K562 (cell line): ENCODE results near the gene CSH1. TPM values are rescaled to one million over a fixed set of nuclear protein-coding genes. Genes with fewer than 3 reads are reported as not detected.

ENCODE experiments used
- ATAC-seq: fragments of 200-7000 bp; cut with Tn5 transposase; 3 replicates; pipeline ENCODE4 v1.9.1; 2020; ENCODE audit warnings: moderate library complexity
- BruUV-seq: library from RNA; stranded (reverse); fragments of 400-500 nt; replicated peaks from 2 replicates; lab custom pipeline; 2021; lab: Mats Ljungman, UMichigan
- CTCF ChIA-PET: fragments of 300-600 bp; formaldehyde crosslinking; extraction: SDS; loops from one replicate; lab custom pipeline; 2021; ENCODE audit warnings: low intra/inter-chr PET ratio; lab: Yijun Ruan, JAX
- POLR2A ChIA-PET: fragments of 300-600, 350-650 bp; sonication (Branson Sonifier 250); formaldehyde crosslinking; extraction: SDS; loops from one replicate; lab custom pipeline; 2021; ENCODE audit warnings: antibody characterized with exemption, inconsistent platforms; lab: Yijun Ruan, JAX
- DNase-seq, 4 experiments: peaks; one replicate each; pipeline versions ENCODE4 v3.0.0 to v3.0.0-alpha.2; 2011 to 2018; ENCODE audit warnings: low spot score in 3 of 4, mixed read lengths in 3 of 4; ENCODE audit errors: extremely low read depth in 1 of 4
- FAIRE-seq: peaks from 2 replicates; lab custom pipeline; 2011; peaks lifted over from hg19 to GRCh38; lab: Jason Lieb, UNC
- H2AFZ ChIP-seq: 2 replicates; pipeline ENCODE4 v1.6.0; 2011; ENCODE audit warnings: low read depth, low read length, control low read depth, inconsistent platforms
- H3K27ac ChIP-seq: fragments of 200-600 bp; 3 replicates; pipeline ENCODE4 v1.8.0; 2011; ENCODE audit warnings: low read depth, mild to moderate bottlenecking, control low read depth, inconsistent platforms, low read length, moderate library complexity, mixed read lengths; ENCODE audit errors: extremely low read depth
- H3K27me3 ChIP-seq, 2 experiments: fragments of 300-600 bp in 1 of 2; 2 replicates in 1 of 2; 3 replicates in 1 of 2; pipeline versions ENCODE4 v1.6.0 to v1.8.0; 2011; ENCODE audit warnings: inconsistent platforms in 2 of 2, low read length in 2 of 2, mild to moderate bottlenecking in 1 of 2, mixed read lengths in 1 of 2, moderate library complexity in 1 of 2; ENCODE audit not compliant: control insufficient read depth in 2 of 2, insufficient read depth in 2 of 2
- H3K36me3 ChIP-seq: fragments of 300-600 bp; 3 replicates; pipeline ENCODE4 v1.8.0; 2011; ENCODE audit warnings: mild to moderate bottlenecking, low read length, inconsistent platforms; ENCODE audit not compliant: control insufficient read depth, insufficient read depth
- H3K4me1 ChIP-seq, 2 experiments: fragments of 200-600 bp in 1 of 2; replicated peaks in 1 of 2; 2 replicates in 1 of 2; 3 replicates in 1 of 2; pipeline versions ENCODE4 v1.5.1 to v1.8.0; 2011; ENCODE audit warnings: inconsistent platforms in 2 of 2, low read length in 2 of 2, mild to moderate bottlenecking in 1 of 2, mixed read lengths in 1 of 2, moderate library complexity in 1 of 2; ENCODE audit not compliant: control insufficient read depth in 2 of 2, insufficient read depth in 2 of 2
- H3K4me2 ChIP-seq: 2 replicates; pipeline ENCODE4 v1.6.1; 2011; ENCODE audit warnings: low read length, control low read depth, inconsistent platforms, mixed read lengths; ENCODE audit not compliant: insufficient read depth
- H3K4me3 ChIP-seq: fragments of 200-600 bp; sonication (generic), shearing (Covaris generic); 2 replicates; pipeline ENCODE4 v1.5.1; 2016; ENCODE audit warnings: control low read depth, inconsistent platforms
- H3K79me2 ChIP-seq: fragments of 200-600 bp; 3 replicates; pipeline ENCODE4 v1.8.0; 2011; ENCODE audit warnings: low read length, inconsistent platforms; ENCODE audit not compliant: control insufficient read depth, insufficient read depth
- H3K9ac ChIP-seq, 2 experiments: 2 replicates each; pipeline versions ENCODE4 v1.6.0 to v1.6.1; 2011; ENCODE audit warnings: low read depth in 2 of 2, low read length in 2 of 2, control low read depth in 1 of 2, inconsistent platforms in 1 of 2, mild to moderate bottlenecking in 1 of 2, mixed read lengths in 1 of 2; ENCODE audit not compliant: insufficient read depth in 1 of 2
- H3K9me1 ChIP-seq: one replicate; pipeline ENCODE4 v1.6.0; 2011; ENCODE audit warnings: inconsistent platforms, mild to moderate bottlenecking, low read length, moderate library complexity; ENCODE audit not compliant: control insufficient read depth, insufficient read depth
- H3K9me3 ChIP-seq: replicated peaks from 2 replicates; pipeline ENCODE4 v1.5.1; 2011; ENCODE audit warnings: low read depth, low read length, inconsistent platforms; ENCODE audit not compliant: control insufficient read depth, insufficient read depth
- H4K20me1 ChIP-seq: replicated peaks from 2 replicates; pipeline ENCODE4 v1.6.1; 2011; ENCODE audit warnings: low read length, inconsistent platforms, mixed read lengths; ENCODE audit not compliant: control insufficient read depth, insufficient read depth
- BCOR ChIP-seq: fragments of 450-650 bp; IDR thresholded peaks from 2 replicates; pipeline ENCODE4 v1.6.1; 2016
- ETS2 ChIP-seq: IDR thresholded peaks from 2 replicates; pipeline ENCODE4 v1.6.1; 2016; ENCODE audit warnings: borderline replicate concordance, missing genetic modification characterization, mild to moderate bottlenecking, moderate library complexity, missing compliant biosample characterization; ENCODE audit not compliant: poor library complexity, severe bottlenecking
- HDAC2 ChIP-seq: fragments of 450-650 bp; IDR thresholded peaks from 2 replicates; pipeline ENCODE4 v1.6.1; 2016; ENCODE audit warnings: mild to moderate bottlenecking
- KDM1A ChIP-seq, 2 experiments: fragments of 450-650 bp; IDR thresholded peaks; 2 replicates each; pipeline ENCODE4 v1.6.1; 2016; ENCODE audit warnings: mild to moderate bottlenecking in 2 of 2
- MEF2A ChIP-seq: IDR thresholded peaks from 2 replicates; pipeline ENCODE4 v1.6.1; 2011; ENCODE audit warnings: low read depth, mild to moderate bottlenecking, low read length, moderate library complexity; ENCODE audit not compliant: control insufficient read depth
- RBM25 ChIP-seq: fragments of 200-400 bp; formaldehyde crosslinking; IDR thresholded peaks from 2 replicates; pipeline ENCODE4 v1.6.1; 2018; ENCODE audit warnings: low read length, low read depth, moderate library complexity; ENCODE audit not compliant: severe bottlenecking
- ZKSCAN1 ChIP-seq: fragments of 150-350 bp; IDR thresholded peaks from 2 replicates; pipeline ENCODE4 v1.6.1; 2016; ENCODE audit warnings: low read depth, low read length
- ZNF121 ChIP-seq: sonication (generic); formaldehyde crosslinking; conservative IDR thresholded peaks from 2 replicates; pipeline ENCODE4 v1.8.0; 2022; ENCODE audit warnings: missing genetic modification reagents
- WGBS: fragments of 100-300 bp; shearing (Covaris generic); methylation state at CpG from one replicate; pipeline ENCODE4 v1.1.6; 2016; ENCODE audit warnings: low coverage, mixed read lengths; ENCODE audit not compliant: insufficient coverage; ENCODE audit errors: missing lambda C conversion rate; 5-methylcytosine and 5-hydroxymethylcytosine counted together
- in situ Hi-C: fragments of 300-500 bp; cut with MboI; formaldehyde crosslinking; loops from 4 replicates; pipeline ENCODE4 v1.15.0; 2018; ENCODE audit warnings: inconsistent platforms, mixed read lengths
- intact Hi-C: fragments of 100-400 bp; cut with micrococcal nuclease; formaldehyde crosslinking; loops from 2 replicates; pipeline ENCODE4 v1.14.2; 2022
- polyA plus RNA-seq, 8 experiments: library from polyadenylated mRNA; depleted of rRNA in 4 of 8; stranded (reverse) in 5 of 8; unstranded in 3 of 8; fragments of >200 nt; fragmentation: Nextera tagmentation in 2 of 8; fragmentation: Illumina TruSeq in 1 of 8; extraction: Ambion mirVana in 2 of 8; extraction: Trizol in 1 of 8; gene quantifications; 2 replicates each; pipeline versions ENCODE4 v1.2.1 to v1.2.3, GENCODE V29; 2011 to 2014; ENCODE audit warnings: inconsistent platforms in 1 of 8, missing spikeins in 1 of 8
- total RNA-seq, 7 experiments: library from RNA; depleted of rRNA in 6 of 7; stranded (reverse); fragments of >200 nt in 6 of 7; fragmentation: Illumina TruSeq in 2 of 7; extraction: Trizol in 2 of 7; gene quantifications; 2 replicates each; pipeline versions ENCODE4 v1.2.1 to v1.2.3, GENCODE V29; 2011 to 2021; ENCODE audit warnings: low replicate concordance in 1 of 7
- TF ChIP-seq, protein P1 (sequence below): sonication (generic); formaldehyde crosslinking; IDR thresholded peaks from 2 replicates; pipeline ENCODE4 v1.8.1; 2023; ENCODE audit warnings: mild to moderate bottlenecking, missing genetic modification reagents

CSH1 gene
- total and polyA plus RNA-seq, 9 of the 15 experiments (the other 6 are each of a cell fraction or from before 2014, with no cell fraction given) = not detected

DNA sequence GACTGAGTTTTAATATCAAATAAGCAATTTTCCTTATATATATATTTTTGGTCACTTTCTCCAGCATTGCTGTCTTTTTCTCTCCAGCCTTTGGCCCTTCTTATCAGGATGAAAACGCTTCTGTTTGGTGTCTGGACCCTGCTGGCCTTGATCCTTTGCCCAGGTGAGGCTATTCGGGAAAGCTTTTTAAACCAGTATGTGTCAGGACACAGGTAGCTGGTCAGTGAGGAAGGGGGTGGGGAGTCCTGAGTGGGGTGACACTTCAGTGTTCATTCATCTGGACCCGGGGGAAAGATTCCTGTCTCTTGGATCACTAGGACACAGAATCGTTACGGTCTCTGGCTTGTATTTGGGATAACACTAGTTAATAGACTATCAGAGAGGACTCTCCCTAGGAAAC, 41.7 kb downstream of the CSH1 start:
- Histone ChIP-seq H3K9ac (0 out of 4 replicates have a peak overlapping the region, but pooled peaks of 1 of the 2 experiments have one; percentile 36), H3K27me3 (no peaks in the 10 kb centered on the region), H3K4me2 (no peak overlapping the region), H3K9me3 (no peaks in the 10 kb centered on the region; the same call in 1 of the 2 replicates), H3K9me1 (no peaks in the 10 kb centered on the region), H3K27ac (no peak overlapping the region), H3K4me1 (peaks cover 9 to 12% of the 10 kb centered on the region in 2 experiments; a peak in 4 of 5 replicates), H3K4me3 (no peak overlapping the region), H2AFZ (no peak overlapping the region), H3K79me2 (peaks cover 25% of the 10 kb centered on the region), H3K36me3 (peaks cover 33% of the 10 kb centered on the region; the same call in 2 of the 3 replicates), H4K20me1 (no peaks in the 10 kb centered on the region; the same call in 1 of the 2 replicates)
- CTCF ChIA-PET = no interaction called here
- BruUV-seq = no TSS peak
- TF ChIP-seq, protein P1, sequence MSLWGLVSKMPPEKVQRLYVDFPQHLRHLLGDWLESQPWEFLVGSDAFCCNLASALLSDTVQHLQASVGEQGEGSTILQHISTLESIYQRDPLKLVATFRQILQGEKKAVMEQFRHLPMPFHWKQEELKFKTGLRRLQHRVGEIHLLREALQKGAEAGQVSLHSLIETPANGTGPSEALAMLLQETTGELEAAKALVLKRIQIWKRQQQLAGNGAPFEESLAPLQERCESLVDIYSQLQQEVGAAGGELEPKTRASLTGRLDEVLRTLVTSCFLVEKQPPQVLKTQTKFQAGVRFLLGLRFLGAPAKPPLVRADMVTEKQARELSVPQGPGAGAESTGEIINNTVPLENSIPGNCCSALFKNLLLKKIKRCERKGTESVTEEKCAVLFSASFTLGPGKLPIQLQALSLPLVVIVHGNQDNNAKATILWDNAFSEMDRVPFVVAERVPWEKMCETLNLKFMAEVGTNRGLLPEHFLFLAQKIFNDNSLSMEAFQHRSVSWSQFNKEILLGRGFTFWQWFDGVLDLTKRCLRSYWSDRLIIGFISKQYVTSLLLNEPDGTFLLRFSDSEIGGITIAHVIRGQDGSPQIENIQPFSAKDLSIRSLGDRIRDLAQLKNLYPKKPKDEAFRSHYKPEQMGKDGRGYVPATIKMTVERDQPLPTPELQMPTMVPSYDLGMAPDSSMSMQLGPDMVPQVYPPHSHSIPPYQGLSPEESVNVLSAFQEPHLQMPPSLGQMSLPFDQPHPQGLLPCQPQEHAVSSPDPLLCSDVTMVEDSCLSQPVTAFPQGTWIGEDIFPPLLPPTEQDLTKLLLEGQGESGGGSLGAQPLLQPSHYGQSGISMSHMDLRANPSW (CRISPR knock-in tag) = no peak
- POLR2A ChIA-PET = interaction anchor here (1.3 kb wide), 1 partner anchor 12 kb away, joined by 5 read pairs; the partner anchor contains the start of gene SMARCD2
- DNase-seq = no peak
- in situ Hi-C loops (no loop called here), intact Hi-C loops (no loop called here)
- ATAC-seq = no peak
- whole genome bisulfite sequencing = 72% methylated on average over 5 of the region's 5 CpGs
- no peak for FAIRE-seq

- WGBS = 83% methylated on average over 2 of the region's 2 CpGs
- in situ Hi-C loops = no loop called here
- CTCF ChIA-PET = no interaction called here
- intact Hi-C loops = no loop called here
- H3K36me3 ChIP-seq = peaks cover 24% of the 10 kb centered on the region; the same call in 1 of the 3 replicates
- H3K4me2 ChIP-seq = no peak overlapping the region
- no peak overlapping the region for H3K27ac ChIP-seq
- H3K9ac ChIP-seq = no peak overlapping the region
- H3K9me1 ChIP-seq = no peaks in the 10 kb centered on the region
- H4K20me1 ChIP-seq = no peaks in the 10 kb centered on the region
- ATAC-seq (no peak), FAIRE-seq (no peak), DNase-seq (no peak)
- H3K9me3 ChIP-seq = peaks cover under 1% of the 10 kb centered on the region; the same call in 1 of the 2 replicates
- POLR2A ChIA-PET = interaction anchor here (1.2 to 1.4 kb wide), 2 partner anchors 8 to 28 kb away, joined by 3 read pairs; no protein-coding TSS in a partner anchor
- no peak overlapping the region for H2AFZ ChIP-seq
- BruUV-seq = no TSS peak
- no peaks in the 10 kb centered on the region for H3K27me3 ChIP-seq
- H3K4me1 ChIP-seq = peaks cover 17 to 26% of the 10 kb centered on the region in 2 experiments; a peak in 4 of 5 replicates
- peaks cover 30% of the 10 kb centered on the region for H3K79me2 ChIP-seq
- no peak overlapping the region for H3K4me3 ChIP-seq
- TF ChIP-seq RBM25 (peak; percentile 51), HDAC2 (0 out of 2 replicates have a peak, but pooled peaks have one; percentile 35), ZNF121 (CRISPR knock-in tag) (peak; percentile 90), MEF2A (no peak), KDM1A (IDR thresholded peaks at IDR 0.05) (0 out of 4 replicates have a peak, but pooled peaks of 1 of the 2 experiments have one; percentile 12), BCOR (peak; percentile 79), ETS2 (no peak), ZKSCAN1 (no peak)
Measured at GRCh38 chr17:63853260-63853659, 43.1 kb downstream of the CSH1 start.
